ENCODE results near the gene CSTB.

CSTB gene

DNA sequence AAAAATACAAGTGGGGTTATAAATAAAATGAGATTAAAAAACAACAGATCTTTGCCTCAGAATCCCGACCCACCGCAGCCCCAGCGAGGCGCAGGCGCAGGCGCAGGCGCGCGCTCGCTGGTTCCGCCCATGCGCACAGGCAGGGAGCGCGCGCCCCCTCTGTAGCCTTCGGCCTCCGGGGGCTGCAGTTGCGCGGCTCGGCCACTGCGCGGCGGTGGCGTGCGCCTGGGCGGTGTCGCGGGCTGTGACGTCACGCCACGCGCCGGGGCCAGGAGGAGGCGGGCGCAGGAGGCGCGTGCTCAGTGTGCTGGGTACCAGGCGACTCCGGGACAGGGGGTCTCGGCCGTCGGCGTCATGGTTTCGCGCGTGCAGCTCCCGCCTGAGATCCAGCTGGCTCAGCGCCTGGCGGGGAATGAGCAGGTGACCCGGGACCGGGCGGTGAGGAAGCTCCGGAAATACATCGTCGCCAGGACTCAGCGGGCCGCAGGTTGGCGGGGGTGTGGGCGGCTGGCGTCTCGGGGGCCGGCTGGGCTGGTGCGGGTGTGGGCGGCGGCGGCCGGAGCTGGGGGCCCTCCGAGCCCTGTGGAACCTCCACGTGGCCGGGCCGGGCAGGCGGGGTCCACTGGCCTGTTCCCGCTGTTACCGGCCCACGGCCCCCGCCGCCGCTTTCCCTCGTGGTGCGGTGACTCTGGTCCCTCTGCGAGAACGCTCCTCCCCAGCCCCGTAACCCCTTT, 13.3 kb upstream of the CSTB start, which contains the start of gene RRP1:
RRP1 (plus strand) TSS at position 302 of the 734 bp plus-strand sequence; CDS start at position 355, 53 bp downstream.
- DNase-seq = peak; percentile 89 to 97 (median 90)

GRCh38 chr21:43786807-43787440, 10.8 kb upstream of the CSTB start:
- DNase-seq = no peak

DNA sequence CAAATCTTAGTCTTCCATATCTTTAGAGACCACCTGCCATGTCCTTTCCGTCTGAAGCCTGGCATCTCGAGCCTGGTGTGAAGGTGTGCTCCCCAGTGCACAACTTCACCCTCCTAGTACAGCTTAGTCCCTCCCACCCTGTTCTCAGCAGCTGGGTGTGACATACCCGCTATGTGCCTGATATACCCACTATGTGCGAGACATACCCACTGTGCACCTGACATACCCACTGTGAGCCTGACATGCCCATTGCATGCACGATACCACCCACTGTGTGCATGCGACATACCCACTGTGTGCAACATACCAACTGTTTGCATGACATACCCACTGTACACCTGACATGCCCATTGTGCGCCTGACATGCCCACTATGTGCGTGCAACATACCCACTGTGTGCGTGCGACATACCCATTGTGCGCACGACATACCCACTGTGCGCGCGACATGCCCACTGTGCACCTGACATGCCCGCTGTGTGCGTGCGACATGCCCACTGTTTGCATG, 10.2 kb upstream of the CSTB start:
- no peak for DNase-seq

DNA sequence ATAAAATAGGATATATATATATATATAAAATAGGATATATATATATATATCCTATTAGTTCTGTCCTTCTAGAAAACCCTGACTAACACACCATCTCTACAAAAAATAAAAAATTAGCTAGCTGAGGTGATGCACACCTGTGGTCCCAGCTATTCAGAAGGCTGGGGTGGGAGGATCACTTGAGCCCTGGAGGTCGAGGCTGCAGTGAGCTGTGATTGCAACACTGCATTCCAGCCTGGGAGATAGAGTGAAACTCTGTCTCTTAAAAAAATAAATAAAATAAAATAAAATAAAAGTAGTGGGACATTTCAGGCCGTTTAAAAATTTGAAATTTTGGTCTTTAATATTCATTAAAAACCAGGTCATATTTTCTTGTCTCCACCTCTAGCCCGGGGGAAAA, 9.0 kb upstream of the CSTB start:
- DNase-seq = no peak

- no peak for DNase-seq
Observed at GRCh38 chr21:43783098-43783700, 7.1 kb upstream of the CSTB start.

- DNase-seq = no peak
Observed at GRCh38 chr21:43782431-43783097, 6.5 kb upstream of the CSTB start.

- DNase-seq = no peak
Observed at GRCh38 chr21:43781846-43782245, 5.7 kb upstream of the CSTB start.

DNA sequence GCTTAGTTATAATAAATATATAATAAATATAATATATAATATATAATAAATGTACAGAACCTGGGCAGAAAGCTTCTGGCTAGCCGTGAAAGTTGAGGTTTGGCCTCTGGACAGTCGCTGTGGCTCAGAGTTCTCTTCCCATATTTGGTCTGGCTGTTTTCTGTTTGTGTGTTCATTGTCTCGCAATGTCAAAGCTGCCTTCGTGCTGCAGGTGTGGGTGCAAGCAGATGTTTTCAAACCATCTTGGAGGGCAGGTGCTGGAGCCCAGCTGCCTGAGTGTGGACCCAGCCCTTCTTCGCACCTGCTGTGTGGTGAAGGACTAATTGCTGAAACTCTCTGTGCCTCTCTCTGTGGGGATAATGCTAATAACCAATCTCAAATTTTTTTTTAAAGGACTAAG, 3.6 kb upstream of the CSTB start:
- DNase-seq = no peak

DNA sequence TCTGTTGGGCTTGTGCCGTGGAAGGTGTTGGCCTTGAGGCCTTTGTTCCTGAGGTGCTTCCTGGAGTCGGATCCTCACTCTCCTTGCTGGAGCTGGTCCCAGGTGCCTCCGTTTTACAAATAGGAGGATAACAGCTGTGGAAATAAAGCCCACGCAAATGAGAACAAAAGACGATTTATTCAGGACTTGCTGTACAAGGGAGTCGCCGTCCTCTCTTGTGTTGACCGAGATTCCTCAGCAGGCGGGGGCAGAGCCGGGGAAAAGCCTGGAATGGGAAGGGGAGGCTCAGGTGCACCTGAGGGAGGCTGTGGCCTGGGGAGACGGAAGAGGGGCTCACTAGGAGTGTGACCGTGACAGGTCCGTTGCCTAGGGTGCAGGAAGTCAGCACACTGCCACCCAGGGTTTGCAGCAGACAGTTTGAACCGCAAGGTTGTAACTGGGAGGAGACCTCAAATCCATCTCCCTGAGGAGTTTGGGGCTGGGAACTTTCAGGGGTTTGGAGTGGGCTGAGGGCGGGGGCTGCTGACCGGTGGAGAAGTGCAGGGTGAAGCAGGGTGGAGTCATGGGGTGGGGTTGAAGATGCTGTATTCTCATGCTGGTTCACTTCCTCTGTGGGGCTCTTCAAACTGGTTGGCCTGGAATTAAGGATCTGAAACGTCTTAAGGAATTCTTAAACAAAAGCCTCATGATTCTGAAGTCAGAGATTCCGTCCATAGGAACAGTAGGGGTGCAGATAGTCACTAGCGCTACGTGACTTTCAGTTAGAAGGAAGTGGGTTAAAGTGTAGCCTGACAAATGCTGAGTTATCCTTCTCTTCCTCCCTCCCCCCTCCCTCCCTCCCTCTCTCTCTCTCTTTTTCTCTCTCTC, 2.6 kb upstream of the CSTB start:
- DNase-seq = no peak

DNA sequence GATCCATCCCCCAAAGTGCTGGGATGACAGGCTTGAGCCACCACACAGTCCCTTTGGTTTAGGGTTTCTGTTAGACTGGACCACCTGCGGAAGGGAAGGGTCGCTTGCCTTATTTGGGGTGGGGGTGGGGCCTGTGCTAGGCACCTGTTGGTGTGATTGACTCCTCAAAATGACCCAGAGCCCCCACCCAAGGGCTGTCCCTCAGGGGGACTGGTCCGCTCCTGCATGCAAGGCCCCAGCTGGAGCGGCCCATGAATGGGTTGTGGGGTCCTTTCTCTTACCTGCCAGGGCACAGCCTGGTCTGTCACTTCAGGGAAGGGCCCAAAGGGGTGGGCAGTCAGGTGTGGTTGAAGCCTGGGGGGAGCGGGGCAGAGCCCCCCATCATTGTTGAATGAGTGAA, 1.8 kb upstream of the CSTB start:
- no peak for DNase-seq

DNA sequence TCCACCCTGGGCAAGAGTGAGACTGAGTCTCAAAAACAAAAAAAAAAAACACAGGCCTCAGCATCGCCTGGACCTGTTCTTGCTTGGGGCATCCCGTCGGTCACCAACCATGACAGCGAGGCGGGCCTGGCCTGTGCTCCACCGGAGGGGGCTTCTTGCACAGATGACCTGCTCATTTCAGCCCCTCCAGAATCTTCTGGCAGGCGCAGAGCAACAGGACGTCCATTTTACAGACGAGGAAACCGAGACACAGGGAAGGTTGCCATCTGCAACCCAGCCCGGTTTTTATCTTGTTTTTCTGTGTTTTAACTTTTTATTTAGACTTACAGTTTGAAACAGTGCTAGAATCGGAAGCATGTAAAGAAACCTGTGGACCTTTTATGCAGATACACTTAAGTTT, 918 bp downstream of the CSTB start:
- DNase-seq = no peak

DNA sequence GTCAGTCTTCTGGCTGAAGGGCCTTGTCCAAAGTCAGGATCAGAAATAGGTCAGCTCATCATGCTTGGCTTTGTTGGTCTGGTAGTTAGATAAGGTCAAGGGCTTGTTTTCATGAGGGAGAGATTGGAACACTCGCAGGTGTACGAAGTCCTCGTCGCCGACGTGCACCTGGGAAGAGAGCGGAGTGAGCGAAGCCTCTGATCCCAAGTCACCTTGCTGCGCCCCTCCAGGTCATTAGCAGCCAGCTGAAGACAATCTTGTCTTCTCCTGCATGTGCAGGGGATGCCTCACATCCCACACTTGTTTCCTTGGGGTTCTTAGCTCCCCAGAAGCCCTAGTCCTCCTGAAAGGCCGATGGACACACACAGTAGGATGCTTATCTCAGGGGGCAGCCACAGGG, 1.9 kb downstream of the CSTB start:
- no peak for DNase-seq

DNA sequence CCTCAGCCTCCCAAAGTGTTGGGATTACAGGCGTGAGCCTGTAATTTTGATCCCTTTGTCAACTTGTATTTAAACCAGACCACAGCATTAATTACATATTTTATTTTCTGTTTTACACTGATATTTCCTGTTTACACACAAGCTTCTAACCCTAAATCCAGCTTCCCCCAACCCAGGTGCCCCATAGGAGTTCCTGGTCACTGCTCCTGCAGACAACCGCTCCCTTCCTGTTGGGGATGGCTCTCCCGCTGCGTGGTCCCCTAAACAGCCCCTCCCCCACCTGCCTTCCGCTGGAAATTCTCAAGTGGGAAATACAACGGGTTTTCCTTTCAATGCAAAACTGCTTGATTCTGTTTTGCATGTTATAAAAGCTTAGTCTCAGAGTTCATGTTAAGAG, 3.7 kb downstream of the CSTB start:
- no peak for DNase-seq

GRCh38 chr21:43771698-43772424, 4.2 kb downstream of the CSTB start:
- DNase-seq = no peak

GRCh38 chr21:43771199-43771675, 4.9 kb downstream of the CSTB start:
- DNase-seq = no peak

GRCh38 chr21:43770066-43770655, 5.9 kb downstream of the CSTB start:
- DNase-seq = no peak

GRCh38 chr21:43769325-43769958, 6.7 kb downstream of the CSTB start:
- no peak for DNase-seq

- DNase-seq = no peak
Observed at GRCh38 chr21:43768868-43769167, 7.3 kb downstream of the CSTB start.

DNA sequence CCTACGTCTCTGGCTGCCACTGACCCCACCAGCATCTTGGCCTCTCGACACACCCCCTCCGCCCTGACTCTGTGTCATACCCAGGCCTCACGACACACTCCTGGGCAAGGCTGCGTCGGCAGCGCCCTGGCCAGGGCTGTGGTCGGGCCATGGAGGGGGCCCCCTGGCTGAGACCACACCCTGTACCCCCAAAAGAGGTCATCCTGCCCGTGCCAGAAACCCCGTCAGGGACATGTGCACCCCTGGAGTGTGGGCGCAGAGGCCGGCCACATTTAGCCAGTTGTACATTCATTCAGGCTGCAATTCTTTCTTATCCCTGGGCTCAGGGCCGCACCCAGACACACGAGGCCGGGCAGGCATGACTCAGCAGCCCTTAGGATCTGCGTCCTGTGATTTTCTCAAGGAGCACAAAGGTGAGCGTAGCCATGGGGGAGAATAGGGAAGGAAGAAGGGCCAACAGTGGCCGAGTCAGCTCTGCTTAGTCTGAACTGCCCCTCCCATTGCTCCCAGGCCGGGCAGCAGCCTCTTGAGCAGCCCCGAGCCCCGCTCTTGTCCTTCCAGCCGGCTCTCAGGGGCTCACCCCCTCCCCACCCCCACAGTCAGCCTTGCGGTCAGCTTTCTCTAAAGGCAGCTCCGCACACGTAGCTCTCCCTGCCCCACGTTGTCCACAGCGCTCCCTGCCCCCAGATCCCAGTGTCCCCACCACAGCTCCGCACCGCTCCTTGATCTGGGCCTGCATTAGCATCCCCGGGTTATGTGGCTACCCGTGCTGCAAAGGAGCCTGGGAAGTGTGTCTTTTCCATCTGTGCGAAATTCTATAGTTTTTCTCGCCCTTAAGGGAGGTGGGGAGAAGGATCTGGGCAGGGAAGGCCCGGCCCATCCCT, 7.9 kb downstream of the CSTB start:
- DNase-seq = no peak

- no peak for DNase-seq
Observed at GRCh38 chr21:43767498-43767983, 8.6 kb downstream of the CSTB start.

Measured in stimulated activated naive CD4-positive, alpha-beta T cell (primary cell).